ENCODE data around the gene GPN3.
"Not testable (repeated sequence)": the region's sequence is repeated elsewhere in the genome, so short reads cannot be mapped to it uniquely, and the experiment has no call there.

GPN3 gene

GRCh38 chr12:110468214-110469048 lies at the start of gene GPN3, which contains the start of gene FAM216A:
TSS of gene GPN3 (minus strand) at chr12:110468257. CDS start at chr12:110468203, 54 bp downstream.
TSS of gene FAM216A (plus strand) at chr12:110468845. CDS start at chr12:110468876, 31 bp downstream.
- peak; percentile 97 for DNase-seq

GRCh38 chr12:110516995-110517394 lies 48.9 kb upstream of the GPN3 start:
- no peak for DNase-seq

- DNase-seq: no peak
Measured at GRCh38 chr12:110514363-110514762, 46.3 kb upstream of the GPN3 start.

- DNase-seq: no peak
Measured at GRCh38 chr12:110513842-110514241, 45.8 kb upstream of the GPN3 start.

- no peak for DNase-seq
Measured at GRCh38 chr12:110508071-110508586, 40.1 kb upstream of the GPN3 start.

- no peak for DNase-seq
Measured at GRCh38 chr12:110505332-110505731, 37.3 kb upstream of the GPN3 start.

- no peak for DNase-seq
Measured at GRCh38 chr12:110503432-110503831, 35.4 kb upstream of the GPN3 start.

- peak; percentile 99 for DNase-seq
Measured at GRCh38 chr12:110501752-110502738, 34.0 kb upstream of the GPN3 start, which contains the start of the genes RAD9B and VPS29. TSS of gene RAD9B (plus strand) at chr12:110502331. CDS start at chr12:110502338, 7 bp downstream. TSS of gene VPS29 (minus strand) at chr12:110502111. CDS start at chr12:110502051, 60 bp downstream.

- peak; percentile 35 for DNase-seq
Measured at GRCh38 chr12:110501399-110501751, 33.3 kb upstream of the GPN3 start.

GRCh38 chr12:110498984-110499706 lies 31.1 kb upstream of the GPN3 start:
- no peak for DNase-seq

- no peak for DNase-seq
Measured at GRCh38 chr12:110475426-110475825, 7.4 kb upstream of the GPN3 start.

GRCh38 chr12:110467847-110468213 lies 227 bp downstream of the GPN3 start:
- no peak for DNase-seq

- no peak for DNase-seq
Measured at GRCh38 chr12:110466791-110467190, 1.3 kb downstream of the GPN3 start.

GRCh38 chr12:110465765-110466164 lies 2.3 kb downstream of the GPN3 start:
- DNase-seq: not testable (repeated sequence)

- no peak for DNase-seq
Measured at GRCh38 chr12:110465024-110465423, 3.0 kb downstream of the GPN3 start.

GRCh38 chr12:110461189-110461588 lies 6.9 kb downstream of the GPN3 start:
- not testable (repeated sequence) for DNase-seq

- no peak for DNase-seq
Measured at GRCh38 chr12:110458756-110459155, 9.3 kb downstream of the GPN3 start.

- no peak for DNase-seq
Measured at GRCh38 chr12:110453569-110454296, 14.3 kb downstream of the GPN3 start.

GRCh38 chr12:110451263-110451662 lies 16.8 kb downstream of the GPN3 start:
- no peak for DNase-seq

- DNase-seq: peak; percentile 96
Measured at GRCh38 chr12:110449799-110450497, 18.1 kb downstream of the GPN3 start, which contains the start of gene ARPC3. TSS of gene ARPC3 (minus strand) at chr12:110450337. CDS start at chr12:110450260, 77 bp downstream.

GRCh38 chr12:110444455-110444854 lies 23.6 kb downstream of the GPN3 start:
- no peak for DNase-seq

Measured in stimulated activated CD4-positive, alpha-beta T cell treated with anti-CD3 and anti-CD28 coated beads, Interleukin-1b, Interleukin-23, amount 100 ng/mL, for 48 hours (primary cell).